CD14-positive monocyte (primary cell): Measurements from ENCODE around the gene PPM1K. TPM values are rescaled to one million over a fixed set of nuclear protein-coding genes. Genes with fewer than 3 reads are reported as not detected.

Experiments
- DNase-seq, 3 donors: peaks; one replicate each; pipeline ENCODE4 v3.0.0-alpha.2; 2011 to 2022
- H2AFZ ChIP-seq: 2 replicates; pipeline ENCODE4 v1.6.0; 2012; ENCODE audit warnings: mild to moderate bottlenecking, low read depth, low read length, inconsistent platforms; ENCODE audit not compliant: insufficient read depth, poor library complexity, severe bottlenecking
- H3K27ac ChIP-seq, 2 donors: 1 replicate in 1 of 2; 2 replicates in 1 of 2; pipeline ENCODE4 v1.5.1; 2012 to 2013; ENCODE audit warnings: low read length in 2 of 2, control low read depth in 1 of 2, inconsistent platforms in 1 of 2, low read depth in 1 of 2, mild to moderate bottlenecking in 1 of 2
- H3K27me3 ChIP-seq, 2 donors: one replicate each; pipeline versions ENCODE4 v1.6.0 to v1.6.1; 2011 to 2013; ENCODE audit warnings: low read length in 2 of 2; ENCODE audit not compliant: control insufficient read depth in 2 of 2, insufficient read depth in 2 of 2
- H3K36me3 ChIP-seq, 2 donors: replicated peaks in 1 of 2; 1 replicate in 1 of 2; 2 replicates in 1 of 2; pipeline versions ENCODE4 v1.5.1 to v1.6.1; 2012 to 2013; ENCODE audit warnings: low read length in 2 of 2, control low read depth in 1 of 2, inconsistent platforms in 1 of 2, mild to moderate bottlenecking in 1 of 2; ENCODE audit not compliant: insufficient read depth in 2 of 2, control insufficient read depth in 1 of 2
- H3K4me1 ChIP-seq, 2 donors: 1 replicate in 1 of 2; 2 replicates in 1 of 2; pipeline versions ENCODE4 v1.5.1 to v1.6.1; 2012 to 2013; ENCODE audit warnings: low read length in 2 of 2, control low read depth in 1 of 2, inconsistent platforms in 1 of 2, mild to moderate bottlenecking in 1 of 2, moderate library complexity in 1 of 2; ENCODE audit not compliant: insufficient read depth in 2 of 2, control insufficient read depth in 1 of 2
- H3K4me2 ChIP-seq: replicated peaks from 2 replicates; pipeline ENCODE3; 2012; ENCODE audit warnings: low read length, moderate library complexity, mild to moderate bottlenecking; ENCODE audit not compliant: poor library complexity, severe bottlenecking; ENCODE audit errors: extremely low read depth
- H3K4me3 ChIP-seq, 3 experiments: fragments of 200-600 bp in 1 of 3; sonication (generic) in 1 of 3; replicated peaks in 1 of 3; 1 replicate in 2 of 3; 2 replicates in 1 of 3; pipeline ENCODE4 v1.5.1; 2011 to 2013; ENCODE audit warnings: low read length in 3 of 3, mild to moderate bottlenecking in 3 of 3, control low read depth in 2 of 3, low read depth in 2 of 3, inconsistent platforms in 1 of 3, moderate library complexity in 1 of 3
- H3K79me2 ChIP-seq: 2 replicates; pipeline ENCODE4 v1.6.0; 2012; ENCODE audit warnings: mild to moderate bottlenecking, control low read depth, inconsistent platforms, low read length, moderate library complexity; ENCODE audit not compliant: insufficient read depth
- H3K9ac ChIP-seq: 2 replicates; pipeline ENCODE4 v1.6.0; 2017; ENCODE audit warnings: low read length, mild to moderate bottlenecking; ENCODE audit not compliant: insufficient read depth, poor library complexity, severe bottlenecking
- H3K9me3 ChIP-seq, 2 donors: replicated peaks in 1 of 2; 1 replicate in 1 of 2; 2 replicates in 1 of 2; pipeline versions ENCODE4 v1.5.1 to v1.6.1; 2012 to 2013; ENCODE audit warnings: low read length in 2 of 2, control low read depth in 1 of 2; ENCODE audit not compliant: control insufficient read depth in 1 of 2, insufficient read depth in 1 of 2
- H4K20me1 ChIP-seq: 2 replicates; pipeline ENCODE4 v1.6.0; 2012; ENCODE audit warnings: mild to moderate bottlenecking, low read length, control low read depth, moderate library complexity; ENCODE audit not compliant: insufficient read depth
- H3K27ac Mint-ChIP-seq, 7 donors: one replicate each; pipeline ENCODE4 v1.8.0; 2020; ENCODE audit warnings: mild to moderate bottlenecking in 7 of 7, mixed read lengths in 7 of 7, moderate library complexity in 6 of 7, inconsistent platforms in 2 of 7
- H3K27me3 Mint-ChIP-seq, 3 donors: one replicate each; pipeline ENCODE4 v1.8.0; 2021 to 2022; ENCODE audit warnings: low read depth in 3 of 3, mild to moderate bottlenecking in 3 of 3, mixed read lengths in 3 of 3, moderate library complexity in 3 of 3, inconsistent platforms in 1 of 3
- H3K36me3 Mint-ChIP-seq, 2 donors: one replicate each; pipeline ENCODE4 v1.8.0; 2020; ENCODE audit warnings: mixed read lengths in 2 of 2, inconsistent platforms in 1 of 2, mild to moderate bottlenecking in 1 of 2
- H3K4me1 Mint-ChIP-seq: one replicate; pipeline ENCODE4 v1.8.0; 2020; ENCODE audit warnings: mild to moderate bottlenecking, mixed read lengths
- H3K4me3 Mint-ChIP-seq, 2 donors: one replicate each; pipeline ENCODE4 v1.8.0; 2020; ENCODE audit warnings: mild to moderate bottlenecking in 2 of 2, mixed read lengths in 2 of 2, moderate library complexity in 1 of 2
- H3K9me3 Mint-ChIP-seq, 7 donors: one replicate each; pipeline ENCODE4 v1.8.0; 2020 to 2022; ENCODE audit warnings: mixed read lengths in 7 of 7, mild to moderate bottlenecking in 6 of 7, moderate library complexity in 6 of 7, inconsistent platforms in 2 of 7
- CTCF ChIP-seq: fragments of 200-600 bp; IDR thresholded peaks from one replicate; pipeline ENCODE4 v1.8.0; 2022; ENCODE audit warnings: antibody characterized with exemption, mild to moderate bottlenecking
- WGBS: methylation state at CpG from one replicate; pipeline ENCODE4 v1.1.5; 2013; ENCODE audit warnings: missing lambda C conversion rate; ENCODE audit not compliant: insufficient coverage; 5-methylcytosine and 5-hydroxymethylcytosine counted together
- intact Hi-C, 2 donors: fragments of 100-400 bp; cut with micrococcal nuclease; formaldehyde crosslinking; loops; one replicate each; pipeline versions ENCODE4 v1.15.0 to v1.15.1; 2023
- polyA plus RNA-seq, 3 donors: library from polyadenylated mRNA; depleted of rRNA in 1 of 3; unstranded in 2 of 3; stranded (reverse) in 1 of 3; fragments of 300-500 nt in 2 of 3; fragments of >200 nt in 1 of 3; fragmentation: Illumina TruSeq in 2 of 3; gene quantifications; 1 replicate in 2 of 3; 2 replicates in 1 of 3; pipeline ENCODE4 v1.2.3, GENCODE V29; 2012 to 2021

PPM1K gene
- polyA plus RNA-seq, 3 donors: 5.7 to 11.0 (median 7.0) TPM

- H3K4me3 Mint-ChIP-seq: no peak overlapping the region
- H3K4me3 ChIP-seq: no peak overlapping the region
- H3K9me3 ChIP-seq: no peaks in the 10 kb centered on the region
- H3K4me2 ChIP-seq: peak overlapping the region; percentile 1
- no peak overlapping the region for H2AFZ ChIP-seq
- H3K4me1 Mint-ChIP-seq: peaks cover 40% of the 10 kb centered on the region
- no peaks in the 10 kb centered on the region for H3K27me3 Mint-ChIP-seq
- peaks cover 6 to 11% of the 10 kb centered on the region in 2 donors for H3K36me3 Mint-ChIP-seq
- H3K27ac ChIP-seq: no peak overlapping the region
- peak overlapping the region in 3 of 7 donors; percentile 3 to 45 (median 6) for H3K27ac Mint-ChIP-seq
- H3K36me3 ChIP-seq: no peaks in the 10 kb centered on the region
- peaks cover 0 to 3% (median 2%) of the 10 kb centered on the region in 7 donors for H3K9me3 Mint-ChIP-seq
- no peaks in the 10 kb centered on the region for H3K27me3 ChIP-seq
- peaks cover 46% of the 10 kb centered on the region for H3K79me2 ChIP-seq
- 42% methylated on average over 1 of the region's 3 CpGs for WGBS
- TF ChIP-seq CTCF: no peak
- DNase-seq: peak in 1 of 3 donors; percentile 5
- intact Hi-C loops: no loop called here
- H4K20me1 ChIP-seq: no peaks in the 10 kb centered on the region
- H3K9ac ChIP-seq: no peak overlapping the region
- peaks cover 30 to 35% of the 10 kb centered on the region in 2 donors for H3K4me1 ChIP-seq
Observed at GRCh38 chr4:88277711-88278225, 6.6 kb downstream of the PPM1K start.

GRCh38 chr4:88276952-88277710, 7.2 kb downstream of the PPM1K start:
- no peaks in the 10 kb centered on the region for H3K9me3 ChIP-seq
- peaks cover 35% of the 10 kb centered on the region for H3K4me1 Mint-ChIP-seq
- no CpG with 5 or more reads among the region's 8 CpGs for WGBS
- no peak overlapping the region for H3K27ac ChIP-seq
- no peaks in the 10 kb centered on the region for H3K27me3 ChIP-seq
- H2AFZ ChIP-seq: no peak overlapping the region
- H3K36me3 ChIP-seq: no peaks in the 10 kb centered on the region
- DNase-seq: peak in 1 of 3 donors; percentile 12
- H3K4me3 Mint-ChIP-seq: no peak overlapping the region
- H3K36me3 Mint-ChIP-seq: peaks cover 9 to 14% of the 10 kb centered on the region in 2 donors
- H3K27me3 Mint-ChIP-seq: no peaks in the 10 kb centered on the region
- H4K20me1 ChIP-seq: no peaks in the 10 kb centered on the region
- H3K9ac ChIP-seq: no peak overlapping the region
- no peak for TF ChIP-seq CTCF
- intact Hi-C loops: no loop called here
- H3K27ac Mint-ChIP-seq: peak overlapping the region in 1 of 7 donors; percentile 3
- peaks cover 27 to 29% of the 10 kb centered on the region in 2 donors for H3K4me1 ChIP-seq
- H3K79me2 ChIP-seq: peaks cover 39% of the 10 kb centered on the region
- no peak overlapping the region for H3K4me3 ChIP-seq
- H3K4me2 ChIP-seq: peak overlapping the region; percentile 1
- peaks cover 0 to 3% (median 2%) of the 10 kb centered on the region in 7 donors for H3K9me3 Mint-ChIP-seq
